Peyer's patch (tissue), 4 donors: Measurements from ENCODE around the gene NOS1AP. TPM values are rescaled to one million over a fixed set of nuclear protein-coding genes. Genes with fewer than 3 reads are reported as not detected.
A peak's percentile ranks its signal among the peaks of the same experiment; 100 is the strongest.

ENCODE experiments used
- DNase-seq, 3 donors: peaks; one replicate each; pipeline ENCODE4 v3.0.0-alpha.2; 2017 to 2019
- H3K27ac ChIP-seq, 4 donors: fragments of 200-600 bp; sonication (generic); one replicate each; pipeline ENCODE4 v1.5.1; 2016 to 2019
- H3K27me3 ChIP-seq, 2 donors: fragments of 200-600 bp; sonication (generic); one replicate each; pipeline ENCODE4 v1.5.1; 2019
- H3K36me3 ChIP-seq, 3 donors: fragments of 200-600 bp; sonication (generic); one replicate each; pipeline ENCODE4 v1.5.1; 2016 to 2019
- H3K4me1 ChIP-seq, 4 donors: fragments of 200-600 bp; sonication (generic); one replicate each; pipeline ENCODE4 v1.5.1; 2016 to 2019
- H3K4me3 ChIP-seq, 4 donors: fragments of 200-600 bp; sonication (generic); 1 replicate in 3 of 4; 2 replicates in 1 of 4; pipeline ENCODE4 v1.5.1; 2016 to 2019; ENCODE audit warnings: mild to moderate bottlenecking in 1 of 4
- H3K9me3 ChIP-seq, 4 donors: fragments of 200-600 bp; sonication (generic); one replicate each; pipeline ENCODE4 v1.5.1; 2016 to 2019; ENCODE audit warnings: mild to moderate bottlenecking in 1 of 4
- CTCF ChIP-seq, 6 experiments: fragments of 450-650 bp in 4 of 6; fragments of 200-600 bp in 2 of 6; sonication (generic) in 1 of 6; IDR thresholded peaks; one replicate each; pipeline ENCODE4 v1.5.1; 2017 to 2019; ENCODE audit warnings: antibody characterized with exemption in 6 of 6, mild to moderate bottlenecking in 3 of 6, moderate library complexity in 1 of 6
- POLR2A ChIP-seq, 2 donors: fragments of 450-650 bp; IDR thresholded peaks; one replicate each; pipeline ENCODE4 v1.5.1; 2017; ENCODE audit warnings: antibody characterized with exemption in 2 of 2, mild to moderate bottlenecking in 2 of 2, moderate library complexity in 2 of 2
- total RNA-seq, 4 donors: library from RNA; depleted of rRNA; stranded (reverse); fragments of >200 nt; gene quantifications; one replicate each; pipeline ENCODE4 v1.1.0, GENCODE V29; 2016

NOS1AP gene
- total RNA-seq, 4 donors from 2014 or later, result 6.3 to 18.5 (median 11.9) TPM

GRCh38 chr1:162321809-162322422, 252.4 kb downstream of the NOS1AP start:
- H3K4me3 ChIP-seq, result no peak overlapping the region
- no peaks in the 10 kb centered on the region for H3K36me3 ChIP-seq
- no peaks in the 10 kb centered on the region for H3K9me3 ChIP-seq
- peak in 1 of 3 donors; percentile 73 for DNase-seq
- peak in 3 of 6 experiments; percentile 38 to 48 (median 43) for TF ChIP-seq CTCF (IDR thresholded peaks at IDR 0.05)
- no peak for TF ChIP-seq POLR2A (IDR thresholded peaks at IDR 0.05)
- H3K4me1 ChIP-seq, result no peaks in the 10 kb centered on the region
- no peaks in the 10 kb centered on the region for H3K27me3 ChIP-seq
- H3K27ac ChIP-seq, result no peak overlapping the region

DNA sequence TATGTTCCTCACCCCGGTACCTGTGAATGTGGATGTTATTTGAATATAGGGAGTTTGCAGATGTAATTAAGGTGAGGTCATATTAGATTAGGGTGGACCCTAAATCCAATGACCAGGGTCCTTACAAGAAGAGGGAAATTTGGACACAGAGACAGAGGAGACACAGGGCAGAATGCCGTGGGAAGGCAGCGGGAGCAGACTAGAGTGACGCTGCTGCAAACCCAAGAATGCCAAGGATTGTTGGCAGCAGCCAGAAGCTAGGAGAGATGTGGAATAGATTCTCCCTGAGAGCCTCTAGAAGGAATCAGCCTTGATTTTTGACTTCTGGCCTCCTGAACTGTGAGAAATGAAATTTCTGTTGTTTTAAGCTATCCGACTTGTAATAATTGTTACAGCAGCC, 253.5 kb downstream of the NOS1AP start:
- TF ChIP-seq POLR2A (IDR thresholded peaks at IDR 0.05) (no peak), CTCF (IDR thresholded peaks at IDR 0.05) (no peak)
- Histone ChIP-seq H3K36me3 (no peaks in the 10 kb centered on the region), H3K4me1 (no peaks in the 10 kb centered on the region), H3K9me3 (no peaks in the 10 kb centered on the region), H3K27me3 (no peaks in the 10 kb centered on the region), H3K27ac (no peak overlapping the region), H3K4me3 (no peak overlapping the region)
- no peak for DNase-seq

DNA sequence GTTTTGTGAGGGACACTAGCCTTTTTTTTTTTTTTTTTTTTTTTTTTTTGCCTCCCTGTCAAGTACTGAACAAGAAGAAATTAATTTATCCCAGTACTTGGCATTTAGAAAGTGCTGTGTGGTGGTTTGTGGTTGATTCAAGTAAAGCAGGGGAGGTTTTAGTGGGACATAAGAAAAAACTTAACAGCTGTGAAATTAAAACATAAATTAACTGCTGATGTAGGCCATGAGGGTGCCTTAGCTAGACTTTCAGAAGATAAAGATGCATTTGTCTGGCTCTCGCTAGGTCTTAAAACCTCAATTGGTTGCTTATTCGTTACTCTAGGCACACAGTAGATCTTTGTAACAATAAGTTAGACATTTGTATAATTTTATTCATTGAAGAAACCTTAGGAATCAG, 254.9 kb downstream of the NOS1AP start:
- TF ChIP-seq POLR2A (IDR thresholded peaks at IDR 0.05) (no peak), CTCF (IDR thresholded peaks at IDR 0.05) (no peak)
- no peaks in the 10 kb centered on the region for H3K27me3 ChIP-seq
- no peak overlapping the region for H3K4me3 ChIP-seq
- H3K4me1 ChIP-seq, result no peaks in the 10 kb centered on the region
- DNase-seq, result no peak
- H3K36me3 ChIP-seq, result no peaks in the 10 kb centered on the region
- no peaks in the 10 kb centered on the region for H3K9me3 ChIP-seq
- no peak overlapping the region for H3K27ac ChIP-seq

GRCh38 chr1:162326559-162326958, 257.1 kb downstream of the NOS1AP start:
- no peaks in the 10 kb centered on the region for H3K36me3 ChIP-seq
- no peak overlapping the region for H3K27ac ChIP-seq
- no peak for DNase-seq
- H3K4me3 ChIP-seq, result no peak overlapping the region
- H3K27me3 ChIP-seq, result no peaks in the 10 kb centered on the region
- no peaks in the 10 kb centered on the region for H3K9me3 ChIP-seq
- no peaks in the 10 kb centered on the region for H3K4me1 ChIP-seq
- no peak for TF ChIP-seq CTCF (IDR thresholded peaks at IDR 0.05)
- TF ChIP-seq POLR2A (IDR thresholded peaks at IDR 0.05), result no peak

- H3K4me1 ChIP-seq, result no peaks in the 10 kb centered on the region
- no peaks in the 10 kb centered on the region for H3K36me3 ChIP-seq
- H3K27ac ChIP-seq, result no peak overlapping the region
- TF ChIP-seq CTCF (IDR thresholded peaks at IDR 0.05), result no peak
- no peak for TF ChIP-seq POLR2A (IDR thresholded peaks at IDR 0.05)
- no peaks in the 10 kb centered on the region for H3K27me3 ChIP-seq
- no peak overlapping the region for H3K4me3 ChIP-seq
- no peaks in the 10 kb centered on the region for H3K9me3 ChIP-seq
- no peak for DNase-seq
Observed at GRCh38 chr1:162327144-162327787, 257.8 kb downstream of the NOS1AP start.
